WTC11 (cell line): ENCODE measurements around the gene CTNNAL1. TPM values are rescaled to one million over a fixed set of nuclear protein-coding genes. Genes with fewer than 3 reads are reported as not detected.

Experiments
- ATAC-seq: fragments of 200-7000 bp; cut with Tn5 transposase; 2 replicates; pipeline ENCODE4 v1.10.0; 2021; ENCODE audit warnings: mild to moderate bottlenecking, moderate library complexity
- CTCF ChIA-PET: fragments of 300-600 bp; sonication (Branson Sonifier 250); formaldehyde crosslinking; loops from one replicate; lab custom pipeline; 2021; ENCODE audit warnings: antibody characterized with exemption; lab: Charles Lee
- POLR2A ChIA-PET: fragments of 350-600 bp; sonication (Branson Sonifier 250); formaldehyde crosslinking; loops from one replicate; lab custom pipeline; 2021; ENCODE audit warnings: antibody characterized with exemption; lab: Charles Lee
- DNase-seq: peaks from one replicate; pipeline ENCODE4 v3.0.0; 2021; ENCODE audit warnings: low spot score
- H3K27ac Mint-ChIP-seq: 2 replicates; pipeline ENCODE4 v1.8.0; 2021; ENCODE audit warnings: mixed read lengths
- H3K27me3 Mint-ChIP-seq: 2 replicates; pipeline ENCODE4 v1.8.0; 2021; ENCODE audit warnings: low read depth, mild to moderate bottlenecking, moderate library complexity, mixed read lengths
- H3K36me3 Mint-ChIP-seq: 2 replicates; pipeline ENCODE4 v1.8.0; 2021; ENCODE audit warnings: mixed read lengths
- H3K4me1 Mint-ChIP-seq: 2 replicates; pipeline ENCODE4 v1.8.0; 2022; ENCODE audit warnings: mixed read lengths
- H3K4me3 Mint-ChIP-seq: 2 replicates; pipeline ENCODE4 v1.8.0; 2021; ENCODE audit warnings: mild to moderate bottlenecking, moderate library complexity, mixed read lengths
- H3K9me3 Mint-ChIP-seq: 2 replicates; pipeline ENCODE4 v1.8.0; 2021; ENCODE audit warnings: mixed read lengths
- ATF1 ChIP-seq: sonication (generic); formaldehyde crosslinking; IDR thresholded peaks from 2 replicates; pipeline ENCODE4 v1.8.1; 2023; ENCODE audit warnings: mild to moderate bottlenecking, moderate library complexity, missing genetic modification reagents
- ETV6 ChIP-seq: sonication (generic); formaldehyde crosslinking; IDR thresholded peaks from 2 replicates; pipeline ENCODE4 v1.8.1; 2022; ENCODE audit warnings: mild to moderate bottlenecking, missing genetic modification reagents
- FOXJ3 ChIP-seq: sonication (generic); formaldehyde crosslinking; IDR thresholded peaks from 2 replicates; pipeline ENCODE4 v1.9.0; 2021; ENCODE audit warnings: missing genetic modification reagents, mild to moderate bottlenecking, borderline replicate concordance
- GRHL2 ChIP-seq: fragments of 250-450 bp; sonication (Bioruptor Pico); IDR thresholded peaks from 2 replicates; pipeline ENCODE4 v1.8.0; 2022; ENCODE audit warnings: mild to moderate bottlenecking, moderate library complexity; ENCODE audit not compliant: insufficient replicate concordance, severe bottlenecking
- KAT7 ChIP-seq: sonication (generic); formaldehyde crosslinking; IDR thresholded peaks from 2 replicates; pipeline ENCODE4 v1.8.1; 2023; ENCODE audit warnings: missing genetic modification reagents, mild to moderate bottlenecking, borderline replicate concordance
- NFATC4 ChIP-seq: fragments of 250-450 bp; sonication (Bioruptor Pico); IDR thresholded peaks from 2 replicates; pipeline ENCODE4 v1.9.0; 2021; ENCODE audit warnings: mild to moderate bottlenecking
- NR2C2 ChIP-seq: sonication (generic); formaldehyde crosslinking; IDR thresholded peaks from 2 replicates; pipeline ENCODE4 v1.8.0; 2022; ENCODE audit warnings: mild to moderate bottlenecking, missing genetic modification reagents
- TCF7 ChIP-seq: sonication (generic); formaldehyde crosslinking; IDR thresholded peaks from 2 replicates; pipeline ENCODE4 v1.8.0; 2022; ENCODE audit warnings: mild to moderate bottlenecking, low read depth, missing genetic modification reagents, moderate library complexity
- TEAD4 ChIP-seq: sonication (generic); formaldehyde crosslinking; IDR thresholded peaks from 2 replicates; pipeline ENCODE4 v1.8.0; 2022; ENCODE audit warnings: mild to moderate bottlenecking, missing genetic modification reagents
- TP53 ChIP-seq: sonication (generic); formaldehyde crosslinking; IDR thresholded peaks from 2 replicates; pipeline ENCODE4 v1.8.1; 2023; ENCODE audit warnings: mild to moderate bottlenecking, missing genetic modification reagents
- ZNF121 ChIP-seq: sonication (generic); formaldehyde crosslinking; IDR thresholded peaks from 2 replicates; pipeline ENCODE4 v1.8.0; 2023; ENCODE audit warnings: missing genetic modification reagents
- ZNF396 ChIP-seq: fragments of 250-450 bp; sonication (Bioruptor Pico); IDR thresholded peaks from 2 replicates; pipeline ENCODE4 v1.8.0; 2021; ENCODE audit warnings: mild to moderate bottlenecking, moderate library complexity, borderline replicate concordance
- total RNA-seq: library from RNA; stranded (reverse); gene quantifications from 3 replicates; pipeline ENCODE4 v1.2.3, GENCODE V29; 2021
- TF ChIP-seq, protein P1 (sequence below): fragments of 250-450 bp; sonication (Bioruptor Pico); IDR thresholded peaks from 2 replicates; pipeline ENCODE4 v1.9.0; 2021; ENCODE audit warnings: mild to moderate bottlenecking
- TF ChIP-seq, protein P2 (sequence below): sonication (generic); formaldehyde crosslinking; IDR thresholded peaks from 2 replicates; pipeline ENCODE4 v1.8.0; 2023; ENCODE audit warnings: missing genetic modification reagents, mild to moderate bottlenecking, borderline replicate concordance
- TF ChIP-seq, protein P3 (sequence below): sonication (generic); formaldehyde crosslinking; IDR thresholded peaks from 2 replicates; pipeline ENCODE4 v1.8.1; 2023; ENCODE audit warnings: mild to moderate bottlenecking, missing genetic modification reagents
- TF ChIP-seq, protein P4 (sequence below): fragments of 250-450 bp; sonication (Bioruptor Pico); IDR thresholded peaks from 2 replicates; pipeline ENCODE4 v1.9.0; 2021; ENCODE audit warnings: mild to moderate bottlenecking
- TF ChIP-seq, protein P5 (sequence below): sonication (generic); formaldehyde crosslinking; IDR thresholded peaks from 2 replicates; pipeline ENCODE4 v1.8.0; 2022; ENCODE audit warnings: missing genetic modification reagents

The CTNNAL1 gene
- total RNA-seq, 1 experiment from 2014 or later = 53.1 TPM

DNA sequence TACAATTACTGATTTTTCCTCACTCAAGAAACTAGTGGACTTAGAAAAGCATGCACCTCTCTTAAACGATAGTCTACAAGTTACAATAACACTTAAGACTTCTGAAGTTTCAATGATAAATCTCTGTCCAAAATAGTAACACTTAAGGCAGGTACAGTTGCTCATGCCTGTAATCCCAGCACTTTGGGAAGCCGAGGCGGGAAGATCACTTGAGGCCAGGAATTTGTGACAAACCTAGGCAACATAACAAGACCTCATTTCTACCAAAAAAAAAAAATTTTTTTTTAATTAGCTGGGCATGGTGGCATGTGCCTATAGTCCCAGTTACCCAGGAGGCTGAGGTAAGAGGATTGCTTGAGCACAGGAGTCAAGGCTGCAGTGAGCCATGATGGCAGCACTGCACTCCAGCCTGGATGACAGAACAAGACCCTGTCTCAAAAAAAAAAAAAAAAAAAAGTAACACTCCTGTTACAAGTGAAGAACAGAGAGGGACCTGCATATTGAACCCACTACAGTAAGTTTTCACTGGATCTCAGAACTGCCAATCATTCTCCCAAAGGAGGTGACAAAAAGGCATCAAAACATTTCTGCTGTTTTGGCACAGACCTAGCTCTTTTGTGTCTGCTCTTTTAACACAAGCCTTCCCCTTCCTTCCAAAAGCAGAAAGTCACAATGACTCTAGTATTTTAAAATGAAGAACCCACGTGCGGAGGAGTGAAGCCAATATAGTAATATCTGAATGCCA is 75.6 kb downstream of the CTNNAL1 start (continued):
- TF ChIP-seq, protein P1, sequence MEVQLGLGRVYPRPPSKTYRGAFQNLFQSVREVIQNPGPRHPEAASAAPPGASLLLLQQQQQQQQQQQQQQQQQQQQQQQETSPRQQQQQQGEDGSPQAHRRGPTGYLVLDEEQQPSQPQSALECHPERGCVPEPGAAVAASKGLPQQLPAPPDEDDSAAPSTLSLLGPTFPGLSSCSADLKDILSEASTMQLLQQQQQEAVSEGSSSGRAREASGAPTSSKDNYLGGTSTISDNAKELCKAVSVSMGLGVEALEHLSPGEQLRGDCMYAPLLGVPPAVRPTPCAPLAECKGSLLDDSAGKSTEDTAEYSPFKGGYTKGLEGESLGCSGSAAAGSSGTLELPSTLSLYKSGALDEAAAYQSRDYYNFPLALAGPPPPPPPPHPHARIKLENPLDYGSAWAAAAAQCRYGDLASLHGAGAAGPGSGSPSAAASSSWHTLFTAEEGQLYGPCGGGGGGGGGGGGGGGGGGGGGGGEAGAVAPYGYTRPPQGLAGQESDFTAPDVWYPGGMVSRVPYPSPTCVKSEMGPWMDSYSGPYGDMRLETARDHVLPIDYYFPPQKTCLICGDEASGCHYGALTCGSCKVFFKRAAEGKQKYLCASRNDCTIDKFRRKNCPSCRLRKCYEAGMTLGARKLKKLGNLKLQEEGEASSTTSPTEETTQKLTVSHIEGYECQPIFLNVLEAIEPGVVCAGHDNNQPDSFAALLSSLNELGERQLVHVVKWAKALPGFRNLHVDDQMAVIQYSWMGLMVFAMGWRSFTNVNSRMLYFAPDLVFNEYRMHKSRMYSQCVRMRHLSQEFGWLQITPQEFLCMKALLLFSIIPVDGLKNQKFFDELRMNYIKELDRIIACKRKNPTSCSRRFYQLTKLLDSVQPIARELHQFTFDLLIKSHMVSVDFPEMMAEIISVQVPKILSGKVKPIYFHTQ (CRISPR knock-in tag) = no peak
- TF ChIP-seq TEAD4 (CRISPR knock-in tag) = no peak
- TF ChIP-seq ZNF396 (CRISPR knock-in tag) = no peak
- no peak for TF ChIP-seq NFATC4 (CRISPR knock-in tag)
- no peak for TF ChIP-seq GRHL2 (CRISPR knock-in tag)
- TF ChIP-seq, protein P2, sequence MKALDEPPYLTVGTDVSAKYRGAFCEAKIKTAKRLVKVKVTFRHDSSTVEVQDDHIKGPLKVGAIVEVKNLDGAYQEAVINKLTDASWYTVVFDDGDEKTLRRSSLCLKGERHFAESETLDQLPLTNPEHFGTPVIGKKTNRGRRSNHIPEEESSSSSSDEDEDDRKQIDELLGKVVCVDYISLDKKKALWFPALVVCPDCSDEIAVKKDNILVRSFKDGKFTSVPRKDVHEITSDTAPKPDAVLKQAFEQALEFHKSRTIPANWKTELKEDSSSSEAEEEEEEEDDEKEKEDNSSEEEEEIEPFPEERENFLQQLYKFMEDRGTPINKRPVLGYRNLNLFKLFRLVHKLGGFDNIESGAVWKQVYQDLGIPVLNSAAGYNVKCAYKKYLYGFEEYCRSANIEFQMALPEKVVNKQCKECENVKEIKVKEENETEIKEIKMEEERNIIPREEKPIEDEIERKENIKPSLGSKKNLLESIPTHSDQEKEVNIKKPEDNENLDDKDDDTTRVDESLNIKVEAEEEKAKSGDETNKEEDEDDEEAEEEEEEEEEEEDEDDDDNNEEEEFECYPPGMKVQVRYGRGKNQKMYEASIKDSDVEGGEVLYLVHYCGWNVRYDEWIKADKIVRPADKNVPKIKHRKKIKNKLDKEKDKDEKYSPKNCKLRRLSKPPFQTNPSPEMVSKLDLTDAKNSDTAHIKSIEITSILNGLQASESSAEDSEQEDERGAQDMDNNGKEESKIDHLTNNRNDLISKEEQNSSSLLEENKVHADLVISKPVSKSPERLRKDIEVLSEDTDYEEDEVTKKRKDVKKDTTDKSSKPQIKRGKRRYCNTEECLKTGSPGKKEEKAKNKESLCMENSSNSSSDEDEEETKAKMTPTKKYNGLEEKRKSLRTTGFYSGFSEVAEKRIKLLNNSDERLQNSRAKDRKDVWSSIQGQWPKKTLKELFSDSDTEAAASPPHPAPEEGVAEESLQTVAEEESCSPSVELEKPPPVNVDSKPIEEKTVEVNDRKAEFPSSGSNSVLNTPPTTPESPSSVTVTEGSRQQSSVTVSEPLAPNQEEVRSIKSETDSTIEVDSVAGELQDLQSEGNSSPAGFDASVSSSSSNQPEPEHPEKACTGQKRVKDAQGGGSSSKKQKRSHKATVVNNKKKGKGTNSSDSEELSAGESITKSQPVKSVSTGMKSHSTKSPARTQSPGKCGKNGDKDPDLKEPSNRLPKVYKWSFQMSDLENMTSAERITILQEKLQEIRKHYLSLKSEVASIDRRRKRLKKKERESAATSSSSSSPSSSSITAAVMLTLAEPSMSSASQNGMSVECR (CRISPR knock-in tag) = no peak
- TF ChIP-seq FOXJ3 (CRISPR knock-in tag) = no peak
- no peak for TF ChIP-seq TCF7 (CRISPR knock-in tag)
- TF ChIP-seq TP53 (CRISPR knock-in tag) = no peak
- TF ChIP-seq, protein P3, sequence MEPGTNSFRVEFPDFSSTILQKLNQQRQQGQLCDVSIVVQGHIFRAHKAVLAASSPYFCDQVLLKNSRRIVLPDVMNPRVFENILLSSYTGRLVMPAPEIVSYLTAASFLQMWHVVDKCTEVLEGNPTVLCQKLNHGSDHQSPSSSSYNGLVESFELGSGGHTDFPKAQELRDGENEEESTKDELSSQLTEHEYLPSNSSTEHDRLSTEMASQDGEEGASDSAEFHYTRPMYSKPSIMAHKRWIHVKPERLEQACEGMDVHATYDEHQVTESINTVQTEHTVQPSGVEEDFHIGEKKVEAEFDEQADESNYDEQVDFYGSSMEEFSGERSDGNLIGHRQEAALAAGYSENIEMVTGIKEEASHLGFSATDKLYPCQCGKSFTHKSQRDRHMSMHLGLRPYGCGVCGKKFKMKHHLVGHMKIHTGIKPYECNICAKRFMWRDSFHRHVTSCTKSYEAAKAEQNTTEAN = no peak

DNA sequence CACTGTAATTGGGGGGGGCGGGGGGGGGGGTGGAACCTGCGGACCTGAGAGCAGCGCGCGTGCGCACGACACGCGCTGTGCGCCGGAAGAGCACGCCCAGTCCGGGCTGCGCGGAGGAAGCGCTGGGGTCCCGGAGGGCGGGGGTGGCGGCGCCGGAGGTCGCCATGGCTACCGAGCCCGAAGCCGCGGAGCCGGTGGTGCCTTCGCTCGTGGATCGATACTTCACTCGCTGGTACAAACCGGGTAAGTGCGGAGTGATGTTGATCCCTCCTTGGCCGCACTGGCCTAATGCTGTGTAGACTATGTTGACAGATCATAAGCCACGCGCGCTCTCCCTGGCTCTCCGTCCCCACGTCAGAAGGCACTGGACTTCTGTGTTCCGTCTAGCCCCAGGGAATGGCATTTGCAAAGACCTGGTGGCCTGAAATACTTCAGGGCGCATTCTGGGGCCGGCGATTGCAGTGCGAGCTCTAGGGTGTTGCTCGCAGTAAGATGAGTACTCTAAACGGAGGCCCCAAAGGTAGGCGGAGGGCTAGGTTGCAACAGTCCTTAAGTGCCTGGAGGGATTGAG is 78.9 kb downstream of the CTNNAL1 start, which contains the start of gene ABITRAM:
ABITRAM (plus strand) TSS at position 78 of the 571 bp plus-strand sequence; CDS start at position 165, 87 bp downstream.
- Mint-ChIP-seq H3K36me3 (peaks cover 8% of the 10 kb centered on the region), H3K9me3 (no peaks in the 10 kb centered on the region), H3K4me1 (peaks cover 13% of the 10 kb centered on the region), H3K27me3 (no peaks in the 10 kb centered on the region), H3K27ac (peak within 1 kb of the TSS; percentile 99), H3K4me3 (peak within 1 kb of the TSS; percentile 97)
- DNase-seq (peak; percentile 74), ATAC-seq (peak; percentile 78)
- ChIA-PET CTCF (interaction anchor here (1.6 kb wide), 1 partner anchor 20 kb away, joined by 4 read pairs; no protein-coding TSS in a partner anchor), POLR2A (no interaction called here)
- TF ChIP-seq ZNF396 (CRISPR knock-in tag) (no peak), ZNF121 (CRISPR knock-in tag) (no peak), ATF1 (CRISPR knock-in tag) (no peak), KAT7 (no peak), ETV6 (CRISPR knock-in tag) (0 out of 2 replicates have a peak, but pooled peaks have one; percentile 16), NR2C2 (CRISPR knock-in tag) (no peak)
- TF ChIP-seq, protein P4, sequence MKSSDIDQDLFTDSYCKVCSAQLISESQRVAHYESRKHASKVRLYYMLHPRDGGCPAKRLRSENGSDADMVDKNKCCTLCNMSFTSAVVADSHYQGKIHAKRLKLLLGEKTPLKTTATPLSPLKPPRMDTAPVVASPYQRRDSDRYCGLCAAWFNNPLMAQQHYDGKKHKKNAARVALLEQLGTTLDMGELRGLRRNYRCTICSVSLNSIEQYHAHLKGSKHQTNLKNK = no peak
- TF ChIP-seq, protein P5, sequence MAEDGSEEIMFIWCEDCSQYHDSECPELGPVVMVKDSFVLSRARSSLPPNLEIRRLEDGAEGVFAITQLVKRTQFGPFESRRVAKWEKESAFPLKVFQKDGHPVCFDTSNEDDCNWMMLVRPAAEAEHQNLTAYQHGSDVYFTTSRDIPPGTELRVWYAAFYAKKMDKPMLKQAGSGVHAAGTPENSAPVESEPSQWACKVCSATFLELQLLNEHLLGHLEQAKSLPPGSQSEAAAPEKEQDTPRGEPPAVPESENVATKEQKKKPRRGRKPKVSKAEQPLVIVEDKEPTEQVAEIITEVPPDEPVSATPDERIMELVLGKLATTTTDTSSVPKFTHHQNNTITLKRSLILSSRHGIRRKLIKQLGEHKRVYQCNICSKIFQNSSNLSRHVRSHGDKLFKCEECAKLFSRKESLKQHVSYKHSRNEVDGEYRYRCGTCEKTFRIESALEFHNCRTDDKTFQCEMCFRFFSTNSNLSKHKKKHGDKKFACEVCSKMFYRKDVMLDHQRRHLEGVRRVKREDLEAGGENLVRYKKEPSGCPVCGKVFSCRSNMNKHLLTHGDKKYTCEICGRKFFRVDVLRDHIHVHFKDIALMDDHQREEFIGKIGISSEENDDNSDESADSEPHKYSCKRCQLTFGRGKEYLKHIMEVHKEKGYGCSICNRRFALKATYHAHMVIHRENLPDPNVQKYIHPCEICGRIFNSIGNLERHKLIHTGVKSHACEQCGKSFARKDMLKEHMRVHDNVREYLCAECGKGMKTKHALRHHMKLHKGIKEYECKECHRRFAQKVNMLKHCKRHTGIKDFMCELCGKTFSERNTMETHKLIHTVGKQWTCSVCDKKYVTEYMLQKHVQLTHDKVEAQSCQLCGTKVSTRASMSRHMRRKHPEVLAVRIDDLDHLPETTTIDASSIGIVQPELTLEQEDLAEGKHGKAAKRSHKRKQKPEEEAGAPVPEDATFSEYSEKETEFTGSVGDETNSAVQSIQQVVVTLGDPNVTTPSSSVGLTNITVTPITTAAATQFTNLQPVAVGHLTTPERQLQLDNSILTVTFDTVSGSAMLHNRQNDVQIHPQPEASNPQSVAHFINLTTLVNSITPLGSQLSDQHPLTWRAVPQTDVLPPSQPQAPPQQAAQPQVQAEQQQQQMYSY (CRISPR knock-in tag) = 0 out of 2 replicates have a peak, but pooled peaks have one; percentile 26
- TF ChIP-seq, protein P2 (CRISPR knock-in tag) = no peak
